RPMI8226 (cell line): ENCODE measurements around the gene RINT1.
A peak's percentile ranks its signal among the peaks of the same experiment; 100 is the strongest.

Experiments
- DNase-seq: peaks from one replicate; pipeline ENCODE4 v3.0.0-alpha.2; 2015

RINT1 gene

DNA sequence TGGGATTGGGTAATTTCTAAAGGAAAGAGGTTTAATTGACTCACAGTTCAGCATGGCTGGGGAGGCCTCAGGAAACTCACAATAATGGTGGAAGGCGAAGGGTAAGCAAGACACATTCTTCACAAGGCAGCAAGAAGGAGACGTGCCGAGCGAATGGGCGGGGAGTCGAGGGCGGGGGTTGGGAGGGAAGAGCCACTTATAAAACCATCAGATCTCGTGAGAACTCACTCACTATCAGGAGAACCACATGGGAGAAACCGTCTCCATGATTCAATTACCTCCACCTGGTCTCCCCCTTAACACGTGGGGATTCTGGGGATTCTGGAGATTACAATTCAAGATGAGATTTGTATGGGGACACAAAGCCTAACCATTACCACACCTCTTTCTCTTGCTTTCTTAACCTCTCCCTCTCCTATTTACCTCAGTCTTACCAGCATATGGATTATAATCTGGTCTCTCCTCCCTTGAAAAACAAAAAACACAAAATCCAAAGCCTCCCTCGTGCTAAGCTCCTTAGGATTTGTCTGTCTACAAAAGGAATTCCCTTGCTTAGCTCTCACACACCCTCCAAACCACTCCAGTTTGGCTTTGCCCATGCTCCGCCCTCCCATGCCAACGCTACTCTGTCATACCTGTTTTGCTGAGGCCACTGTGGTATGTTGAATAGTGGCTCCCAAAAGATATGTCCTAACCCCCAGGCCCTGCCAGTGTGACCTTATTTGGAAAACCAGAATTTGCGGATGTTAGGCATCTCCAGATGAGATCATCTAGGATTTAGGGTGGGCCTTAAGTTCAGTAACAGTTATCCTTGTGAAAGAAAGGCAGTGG is 68.9 kb downstream of the RINT1 start:
- DNase-seq: no peak

DNA sequence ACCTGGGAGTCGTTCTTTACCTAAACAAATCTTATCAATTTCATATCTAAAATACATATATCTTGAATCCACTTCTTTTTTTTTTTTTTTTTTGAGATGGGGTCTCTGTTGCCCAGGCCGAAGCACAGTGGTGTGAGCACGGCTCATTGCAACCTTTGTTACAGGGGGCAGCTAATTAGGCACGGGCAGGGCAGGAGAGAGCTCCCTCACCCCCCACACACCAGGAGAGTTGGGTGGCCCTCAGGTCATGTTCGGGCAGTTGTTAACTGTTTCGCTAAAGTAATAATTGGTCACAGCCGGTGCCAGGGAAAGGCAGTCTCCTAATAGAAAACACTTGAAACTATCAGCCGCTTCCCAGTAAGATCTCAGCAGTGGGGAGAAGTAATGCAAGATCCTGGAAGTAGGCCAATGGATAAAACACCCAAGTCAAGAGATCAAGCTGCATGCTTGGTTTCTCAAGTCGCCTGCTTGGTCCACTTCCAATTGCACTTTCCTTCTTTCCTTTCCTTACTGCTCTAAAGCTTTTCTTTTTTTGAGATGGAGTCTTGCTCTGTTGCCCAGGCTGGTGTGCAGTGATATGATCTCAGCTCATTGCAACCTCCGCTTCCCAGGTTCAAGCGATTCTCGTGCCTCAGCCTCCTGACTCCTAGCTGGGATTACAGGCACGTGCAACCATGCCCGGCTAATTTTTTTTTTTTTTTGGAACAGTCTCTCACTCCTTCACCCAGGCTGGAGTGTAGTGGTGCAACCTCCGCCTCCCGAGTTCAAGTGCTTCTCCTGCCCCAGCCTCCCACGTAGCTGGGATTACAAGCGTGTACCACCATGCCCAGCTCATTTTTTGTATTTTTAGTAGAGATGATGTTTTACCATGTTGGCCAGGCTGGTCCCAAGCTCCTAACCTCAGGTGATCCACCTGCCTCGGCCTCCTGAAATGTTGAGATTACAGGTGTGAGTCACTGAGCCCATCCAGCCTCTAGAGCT is 70.6 kb downstream of the RINT1 start:
- no peak for DNase-seq

DNA sequence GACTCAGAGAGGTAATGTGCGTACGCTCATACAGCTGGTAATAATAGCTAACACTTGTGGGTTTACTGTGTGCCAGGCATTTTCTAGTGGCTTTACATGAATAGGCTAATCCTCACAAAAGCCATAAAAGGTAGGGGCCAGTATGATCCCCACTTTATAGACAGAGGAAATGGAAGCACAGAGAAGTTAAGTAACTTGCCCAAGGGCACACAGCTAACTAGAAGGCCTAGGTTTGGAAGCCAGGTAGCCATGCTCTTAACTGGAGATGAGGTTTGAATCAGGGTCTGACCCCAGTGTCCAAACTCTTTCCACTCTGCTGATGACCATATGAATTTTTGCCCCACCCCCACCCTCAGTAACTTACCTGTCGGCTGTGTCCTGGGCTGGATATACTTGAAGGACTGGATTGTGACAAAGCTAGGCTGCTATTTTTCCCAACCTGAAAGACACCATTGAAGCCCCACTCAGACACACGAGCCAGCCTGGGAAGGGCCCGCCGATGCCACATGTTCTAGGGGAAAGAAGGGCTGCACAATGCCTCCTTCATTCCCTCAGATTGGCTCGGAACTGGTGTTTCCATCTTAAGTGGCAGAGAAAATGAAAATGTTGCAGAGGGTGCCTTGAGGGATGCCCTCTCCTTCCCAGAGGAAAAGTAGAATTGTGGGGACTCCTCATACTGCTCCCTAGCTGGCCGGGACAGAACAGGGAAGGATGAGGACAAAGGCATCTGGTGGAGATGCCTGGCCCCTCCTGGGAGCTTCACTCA is 78.3 kb downstream of the RINT1 start:
- DNase-seq: no peak

GRCh38 chr7:105611856-105612775 is 80.1 kb downstream of the RINT1 start:
- DNase-seq: peak; percentile 34

GRCh38 chr7:105612806-105613205 is 80.8 kb downstream of the RINT1 start:
- DNase-seq: no peak

DNA sequence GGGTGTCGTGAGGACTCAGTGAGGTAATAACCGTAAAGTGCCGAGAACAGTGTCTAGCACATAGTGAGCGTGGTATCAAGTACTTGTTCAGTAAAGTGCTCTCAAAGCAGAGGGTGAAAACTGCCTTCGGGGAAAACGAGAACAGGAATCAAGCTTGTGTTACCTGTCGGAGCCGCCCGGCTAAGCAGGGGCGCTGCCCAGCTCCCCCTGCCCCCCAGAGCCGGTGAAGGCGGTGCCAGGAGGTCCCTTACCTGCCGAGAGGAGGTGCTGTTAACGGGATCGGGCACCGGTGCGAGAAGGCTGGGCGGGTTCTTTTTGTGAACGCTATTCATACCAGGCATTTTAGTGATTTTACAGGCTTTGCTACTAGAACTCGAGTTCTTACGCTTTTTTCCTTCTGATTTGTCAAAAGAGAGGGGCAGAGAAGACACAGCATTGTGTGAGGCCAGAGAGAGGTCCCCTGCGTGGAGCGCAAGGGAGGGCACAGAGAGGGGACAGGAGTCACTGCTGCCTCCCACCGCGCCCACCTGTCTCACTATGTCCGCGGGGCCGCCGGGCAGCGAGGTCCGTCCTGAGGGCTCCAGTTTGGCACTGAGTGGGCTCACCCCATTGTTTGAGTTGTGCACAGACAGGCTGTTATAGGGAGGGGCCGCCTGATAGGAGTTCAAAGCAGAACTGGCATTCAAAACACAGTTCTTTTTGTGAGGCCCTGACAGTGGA is 81.8 kb downstream of the RINT1 start:
- no peak for DNase-seq

- DNase-seq: no peak
Measured at GRCh38 chr7:105614341-105614840, 82.4 kb downstream of the RINT1 start.
